GM21576 (cell line): ENCODE measurements around the gene PDGFRB.

ENCODE experiments used
- ATAC-seq: cut with Tn5 transposase; IDR thresholded peaks from one replicate; pipeline ENCODE4 v1.9.1; 2021; ENCODE audit warnings: mild to moderate bottlenecking, moderate library complexity; ENCODE audit not compliant: unreplicated experiment

The PDGFRB gene

DNA sequence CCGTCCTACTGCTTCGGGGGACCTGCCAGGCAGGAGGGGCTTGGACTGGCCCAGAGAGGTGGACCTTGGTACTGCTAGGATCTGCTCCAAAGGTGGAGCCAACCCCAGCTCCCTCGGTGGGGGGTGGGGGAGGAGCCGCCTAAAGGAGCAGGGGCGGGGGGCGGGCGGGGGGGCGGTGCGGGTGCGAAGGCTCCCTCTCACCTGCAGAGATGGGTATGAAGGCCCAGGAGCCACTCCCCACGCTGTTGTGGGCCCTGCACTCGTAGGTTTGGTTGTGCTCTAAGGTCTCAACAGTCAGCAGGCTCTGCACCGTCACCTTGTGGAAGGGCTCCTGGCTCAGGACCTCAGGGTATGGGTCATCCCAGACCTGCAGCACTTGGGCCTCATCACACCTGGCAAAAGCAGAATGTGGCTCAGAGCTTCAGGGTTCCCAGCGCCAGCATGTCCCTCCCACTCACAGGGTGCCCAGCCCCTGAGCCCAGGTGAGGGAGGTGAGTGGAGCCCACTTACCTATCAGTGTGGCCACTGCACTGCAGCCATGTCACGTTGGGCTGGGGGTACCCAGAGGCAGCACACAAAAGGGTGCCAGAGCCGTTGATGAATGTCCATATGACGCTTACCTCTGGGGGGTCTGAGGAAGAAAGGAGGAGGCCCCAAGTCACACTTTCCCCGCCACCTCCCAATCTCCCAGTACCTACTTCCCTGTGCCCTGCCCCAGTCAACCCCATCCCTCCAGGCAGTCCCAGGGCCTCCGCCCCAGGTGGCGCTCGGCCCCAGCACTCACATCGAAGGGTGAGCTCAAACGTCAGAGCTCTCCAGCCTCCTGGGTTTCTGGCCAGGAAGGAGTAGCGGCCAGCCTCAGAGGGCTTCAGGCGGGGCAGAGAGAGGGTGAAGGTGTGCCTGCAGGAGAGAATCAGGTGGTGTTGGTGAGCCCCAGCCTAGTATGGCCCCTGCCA lies 85.7 kb downstream of the PDGFRB start:
- no peak for ATAC-seq

DNA sequence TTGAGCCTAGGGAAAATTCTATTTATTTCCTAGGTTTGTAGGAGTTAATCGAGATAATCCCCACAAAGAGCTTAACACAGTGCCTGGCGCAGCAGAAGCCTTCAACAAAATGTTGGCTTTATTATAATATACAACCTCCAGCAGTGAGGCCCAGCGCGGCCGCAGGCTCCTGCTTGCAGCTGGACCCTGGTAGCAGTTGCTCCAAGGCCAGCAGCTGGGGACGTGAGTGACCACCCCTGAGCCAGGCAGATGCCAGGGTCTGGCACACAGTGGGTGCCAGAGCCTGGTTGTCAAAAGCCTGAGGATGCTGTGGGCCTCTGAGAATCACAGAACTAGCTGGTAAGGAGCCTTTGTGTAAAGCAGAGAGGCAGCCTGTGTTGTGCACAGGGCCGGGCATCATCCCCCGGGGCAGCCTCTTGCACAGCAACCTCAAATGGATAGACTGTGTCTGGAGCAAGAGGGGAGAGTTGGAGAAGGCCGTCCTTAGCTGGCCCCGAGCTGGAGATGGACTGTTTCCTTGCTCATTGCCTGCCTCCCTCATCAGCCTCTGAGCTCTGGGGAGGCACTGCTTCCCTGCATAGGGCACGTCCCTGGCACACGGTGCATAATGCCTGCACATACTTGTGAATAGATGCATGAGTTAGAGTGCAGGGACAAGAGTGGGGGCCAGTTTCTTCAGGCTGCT lies 86.5 kb downstream of the PDGFRB start:
- ATAC-seq: no peak

DNA sequence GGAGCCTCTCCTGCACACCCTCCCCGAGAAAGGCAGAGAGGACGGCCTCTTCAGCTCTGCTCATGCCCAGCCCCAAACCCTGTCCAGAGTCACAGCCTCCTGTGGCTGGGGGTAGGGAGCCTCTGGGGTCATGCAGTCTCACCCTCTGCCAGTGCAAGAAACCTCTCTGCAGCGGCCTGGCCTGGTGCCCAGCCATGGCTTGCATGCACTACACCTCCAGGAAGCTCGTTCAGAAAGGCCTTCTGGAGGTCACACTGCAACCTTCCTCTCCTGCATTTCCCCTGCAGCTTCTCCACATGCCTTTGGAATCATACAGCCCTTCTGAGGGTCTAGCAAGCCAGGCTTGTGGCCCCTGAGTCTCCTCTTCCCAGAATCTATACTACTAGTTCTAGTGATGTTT lies 87.2 kb downstream of the PDGFRB start:
- ATAC-seq: no peak

DNA sequence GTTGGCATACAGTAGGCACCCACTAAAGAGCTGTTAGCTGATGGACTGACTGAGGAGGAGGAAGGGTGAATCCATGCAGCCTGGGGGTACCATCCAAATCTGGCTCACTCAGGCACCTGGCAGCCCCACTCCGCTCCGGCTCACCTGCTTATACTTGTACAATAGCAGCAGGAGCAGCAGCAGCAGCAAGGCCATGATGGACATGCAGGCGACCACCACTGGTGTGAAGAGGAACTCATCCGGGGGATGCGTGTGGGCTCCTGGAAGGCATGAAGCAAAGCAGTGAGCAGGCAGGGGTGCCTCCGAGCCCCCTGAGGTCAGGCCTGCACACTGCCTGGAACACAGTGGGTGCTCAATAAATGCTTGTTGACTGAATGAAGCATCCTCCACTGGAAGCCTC lies 87.6 kb downstream of the PDGFRB start:
- no peak for ATAC-seq

DNA sequence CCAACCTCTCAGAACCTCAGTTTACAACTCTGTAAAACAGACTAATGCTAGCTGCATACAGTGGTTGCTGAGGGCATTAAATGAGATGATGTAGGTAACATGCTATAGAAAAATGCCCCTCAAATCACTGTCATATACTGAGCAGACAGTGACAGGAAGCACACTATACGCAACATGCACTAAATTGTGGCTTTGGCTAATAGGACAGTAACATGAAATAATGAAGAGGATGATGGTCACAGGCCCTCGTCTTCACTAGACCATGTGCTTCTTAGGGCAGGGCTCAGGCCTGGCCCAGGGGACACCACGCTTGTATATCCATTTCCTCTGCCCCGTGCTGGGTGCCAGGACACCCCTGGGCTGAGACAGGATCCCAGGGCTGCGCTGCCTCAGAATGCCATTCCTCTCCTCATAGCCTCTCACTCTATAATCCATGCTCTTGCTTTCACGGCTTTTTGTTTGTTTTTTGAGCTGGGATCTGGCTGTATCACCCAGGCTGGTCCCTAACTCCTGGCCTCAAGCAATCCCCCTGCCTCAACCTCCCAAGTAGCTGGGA lies 88.2 kb downstream of the PDGFRB start:
- no peak for ATAC-seq

DNA sequence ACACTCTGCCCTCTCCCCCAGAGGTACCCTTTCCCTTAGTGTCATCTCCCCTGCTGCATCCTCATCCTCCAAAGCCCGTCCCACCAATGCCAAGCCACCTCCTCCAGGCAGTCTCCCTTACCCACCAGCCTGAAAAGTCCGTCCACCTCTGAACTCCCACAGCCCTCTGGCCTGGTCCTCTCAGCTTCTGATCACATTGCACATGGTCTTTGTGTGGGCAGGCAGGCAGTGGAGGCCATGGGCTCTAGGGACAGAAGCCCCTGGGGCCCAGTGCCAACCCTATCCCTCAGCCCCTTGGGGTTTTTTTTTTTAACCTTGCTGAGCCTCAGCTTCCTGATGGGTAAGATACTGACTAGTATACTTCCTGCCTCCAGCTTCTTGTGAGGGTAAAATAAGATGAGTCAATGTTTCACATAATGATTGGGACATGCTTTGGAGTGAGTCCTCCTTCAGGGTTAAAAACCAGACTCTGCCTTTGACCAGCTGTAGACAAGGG lies 88.7 kb downstream of the PDGFRB start:
- ATAC-seq: no peak

DNA sequence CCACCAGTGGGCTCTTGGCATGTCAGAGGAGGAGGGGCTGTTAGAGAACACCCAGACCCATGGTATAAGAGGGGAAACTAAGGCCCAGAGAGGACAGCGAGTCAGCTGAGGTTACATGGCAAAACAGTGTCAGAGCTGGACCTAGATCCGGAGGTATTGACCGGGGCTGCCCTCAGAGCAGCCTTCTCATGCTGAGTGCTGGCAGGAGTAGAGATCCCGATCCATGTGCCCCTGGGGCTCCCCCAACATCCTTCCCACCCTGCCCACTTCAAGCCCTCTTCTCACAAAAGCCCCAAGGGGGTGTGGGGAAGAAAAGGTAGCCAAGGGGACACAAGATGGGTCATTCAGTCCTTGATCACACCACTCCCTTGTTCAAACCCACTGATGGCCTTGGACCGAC lies 89.2 kb downstream of the PDGFRB start:
- ATAC-seq: no peak

DNA sequence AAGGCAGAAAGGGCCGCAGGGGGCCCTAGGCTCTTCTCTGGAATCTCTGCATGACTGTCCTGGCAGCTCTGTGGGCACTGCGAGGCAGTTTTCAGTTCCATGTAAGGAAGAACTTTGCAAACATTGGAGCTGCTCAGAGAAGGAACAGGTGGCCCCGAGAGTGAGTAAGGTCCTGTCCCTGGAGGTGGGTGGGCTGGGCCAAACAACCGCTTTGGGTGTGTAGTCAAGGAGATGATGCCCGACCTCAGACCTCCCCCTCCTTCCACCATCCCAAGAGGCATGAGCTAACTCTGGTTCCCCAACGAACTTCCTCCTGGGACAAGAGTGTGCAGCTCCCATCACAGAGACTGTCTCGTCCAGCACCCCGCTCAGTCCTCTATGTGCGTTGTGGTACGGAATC lies 89.8 kb downstream of the PDGFRB start:
- ATAC-seq: no peak

DNA sequence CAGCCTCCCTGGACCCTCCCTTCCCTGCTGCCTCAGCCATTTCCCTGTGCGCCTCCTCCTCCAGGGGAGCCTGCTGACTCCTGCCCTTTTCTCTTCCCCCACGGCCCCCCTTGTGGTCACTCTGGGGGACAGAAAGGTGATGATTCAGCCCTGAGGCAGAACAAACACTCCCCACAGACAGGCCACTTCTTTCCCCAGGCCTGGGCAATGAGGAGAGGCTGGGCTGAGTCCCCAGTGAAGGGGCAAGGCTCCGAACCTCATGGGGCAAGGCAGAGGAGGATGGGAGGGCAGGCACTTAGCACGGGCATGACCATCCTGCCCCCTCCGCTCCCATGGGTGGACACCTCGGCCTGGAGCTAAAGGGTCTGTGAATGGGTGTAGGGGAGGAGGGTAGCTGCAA lies 90.3 kb downstream of the PDGFRB start:
- ATAC-seq: no peak

DNA sequence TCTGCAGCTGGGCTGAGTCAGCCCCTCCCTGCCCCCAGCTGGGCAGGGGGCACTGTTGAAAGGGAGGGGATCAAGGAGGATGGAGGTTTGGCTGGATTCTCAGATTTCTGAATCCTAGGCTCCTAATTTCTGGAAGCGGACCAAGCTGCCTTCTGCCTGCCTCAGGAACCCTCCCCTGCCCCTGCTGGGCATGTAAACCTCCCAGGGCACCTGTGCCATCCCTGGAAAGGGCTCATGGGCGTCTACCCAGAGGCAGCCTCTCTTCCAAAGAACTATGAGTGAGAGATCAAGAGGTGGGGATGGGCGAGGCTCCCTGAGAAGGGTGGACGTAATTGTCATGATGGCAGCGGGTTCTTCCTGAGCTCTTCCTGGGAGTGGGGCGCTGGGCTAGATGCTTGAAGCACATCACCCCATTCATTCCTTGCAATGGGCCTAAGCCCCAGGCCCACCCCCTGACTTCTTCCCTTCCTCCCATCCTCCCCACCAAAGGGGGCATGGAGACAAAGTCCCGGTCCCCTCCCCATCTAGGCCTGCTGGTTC lies 90.9 kb downstream of the PDGFRB start:
- ATAC-seq: no peak
